GM12864 (cell line): ENCODE results near the gene LCAT.
"Not testable (repeated sequence)": the region's sequence is repeated elsewhere in the genome, so short reads cannot be mapped to it uniquely, and the experiment has no call there.

Experiments
- DNase-seq: peaks from one replicate; pipeline ENCODE4 v3.0.0-alpha.2; 2011; ENCODE audit warnings: low read depth
- H3K4me3 ChIP-seq: 2 replicates; pipeline ENCODE4 v1.5.1; 2011; ENCODE audit warnings: mild to moderate bottlenecking, low read depth, low read length, control low read depth
- CTCF ChIP-seq: IDR thresholded peaks from 2 replicates; pipeline ENCODE4 v1.5.1; 2011; ENCODE audit warnings: low read depth, mild to moderate bottlenecking, moderate library complexity, low read length, control low read depth, inconsistent platforms; ENCODE audit errors: missing control alignments

LCAT gene

DNA sequence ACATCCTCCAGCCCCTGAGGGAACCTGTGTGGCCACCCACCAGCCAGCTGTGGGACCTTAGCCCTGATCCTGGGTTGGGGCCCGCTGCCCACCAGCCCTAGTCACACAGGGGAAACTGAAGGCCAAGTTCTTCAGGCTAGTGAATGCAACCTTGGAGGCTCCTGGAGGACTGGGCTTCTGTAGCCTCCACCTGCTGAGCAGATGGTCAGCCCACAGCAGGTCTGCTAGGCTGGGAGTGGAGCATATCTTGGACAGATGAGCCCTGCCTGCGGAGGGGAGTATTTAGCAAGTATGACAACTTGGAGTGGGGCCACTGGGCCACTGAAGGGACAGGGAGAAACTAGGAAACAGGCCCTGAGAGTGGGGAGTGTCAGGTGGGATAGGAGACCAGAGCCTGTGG, 32.3 kb upstream of the LCAT start:
- DNase-seq: no peak
- no peak overlapping the region for H3K4me3 ChIP-seq
- no peak for TF ChIP-seq CTCF

DNA sequence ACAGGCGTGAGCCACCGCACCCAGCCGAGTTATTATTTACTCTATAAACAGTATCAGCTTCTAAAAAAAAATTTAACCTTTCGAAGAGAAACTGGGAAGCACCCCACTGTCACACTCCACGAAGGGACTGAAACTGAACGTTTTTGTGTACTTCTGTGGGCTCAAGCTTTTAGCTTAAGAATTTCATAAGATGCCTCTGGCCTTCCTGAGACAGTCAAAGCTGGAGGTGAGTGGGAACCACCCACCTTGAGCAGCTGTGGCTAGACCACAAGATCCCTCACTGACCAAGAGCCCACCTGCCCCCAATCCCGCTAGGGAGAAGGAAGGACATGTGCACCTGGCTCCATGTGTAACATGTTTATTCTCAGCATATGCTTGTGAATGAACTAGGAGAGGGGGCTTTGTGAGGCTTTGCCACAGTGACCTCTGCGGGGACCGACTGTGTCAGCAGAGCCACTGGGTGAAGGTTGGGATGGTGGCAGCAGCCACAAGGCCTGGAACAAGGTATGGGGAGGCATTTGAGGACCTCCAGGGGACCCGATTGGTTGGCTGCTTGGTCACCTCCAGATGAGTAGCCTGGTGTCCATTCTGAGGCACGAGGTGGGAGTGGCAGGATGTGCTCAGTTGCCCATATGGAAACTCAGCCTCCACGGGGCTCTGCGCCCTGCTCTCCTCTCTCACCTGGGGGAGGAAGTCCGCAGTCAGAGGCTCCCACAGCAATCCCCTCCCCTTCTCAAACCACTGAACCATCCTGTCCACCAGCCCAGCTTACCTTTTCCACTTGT, 31.6 kb upstream of the LCAT start:
- TF ChIP-seq CTCF: no peak
- H3K4me3 ChIP-seq: no peak overlapping the region; the same call in 1 of the 2 replicates
- DNase-seq: no peak

DNA sequence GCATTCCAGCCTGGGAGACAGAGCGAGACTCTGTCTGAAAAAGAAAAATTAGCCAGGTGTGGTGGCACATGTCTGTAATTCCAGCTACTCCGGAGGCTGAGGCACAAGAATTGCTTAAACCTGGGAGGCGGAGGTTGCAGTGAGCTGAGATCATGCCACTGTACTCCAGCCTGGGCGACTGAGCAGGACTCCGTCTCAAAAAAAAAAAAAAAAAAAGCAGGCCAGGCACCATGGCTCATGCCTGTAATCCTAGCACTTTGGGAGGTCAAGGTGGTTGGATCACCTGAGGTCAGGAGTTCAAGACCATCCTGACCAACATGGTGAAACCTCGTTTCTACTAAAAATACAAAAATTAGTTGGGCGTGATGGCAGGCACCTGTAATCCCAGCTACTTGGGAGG, 28.4 kb upstream of the LCAT start:
- not testable (repeated sequence) for DNase-seq, H3K4me3 ChIP-seq

GRCh38 chr16:67971111-67971510, 27.2 kb upstream of the LCAT start:
- no peak for DNase-seq
- no peak overlapping the region for H3K4me3 ChIP-seq
- no peak for TF ChIP-seq CTCF

DNA sequence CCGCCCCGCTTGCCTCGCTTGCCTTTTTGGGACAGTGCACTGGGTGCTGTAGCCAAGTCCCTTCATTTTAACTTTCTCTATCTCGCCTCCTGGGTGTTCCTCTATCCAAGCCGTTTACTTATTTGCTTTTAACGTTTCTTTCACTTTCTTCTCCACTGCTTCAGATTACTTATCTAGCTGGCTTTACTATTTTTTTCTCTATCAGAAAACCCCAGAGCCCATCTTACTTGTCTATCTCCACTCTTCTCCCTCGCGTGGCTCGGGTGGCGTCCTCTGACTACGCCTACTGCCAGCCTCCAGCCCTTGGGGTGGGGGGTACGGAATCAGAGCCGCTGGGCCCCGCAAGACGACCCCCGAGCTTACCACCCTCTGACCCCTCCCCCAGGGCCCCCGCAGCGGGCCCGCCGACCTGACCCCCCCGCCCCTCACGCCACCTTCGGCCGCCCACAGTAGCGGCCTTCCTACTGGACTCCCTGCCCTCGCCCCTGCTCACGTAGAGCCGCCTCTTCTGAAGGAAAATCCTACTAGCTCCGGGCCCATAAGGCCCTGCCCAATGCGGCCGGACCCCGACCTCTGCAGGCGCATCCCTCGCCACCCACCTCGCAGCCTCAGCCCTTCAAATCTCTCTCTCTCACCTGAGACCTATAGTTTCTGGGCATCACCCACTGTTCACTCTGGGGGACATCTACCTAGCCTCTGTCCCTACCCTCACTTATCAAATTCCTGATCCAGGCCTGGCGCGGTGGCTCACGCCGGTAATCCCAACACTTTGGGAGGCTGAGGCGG, 25.5 kb upstream of the LCAT start:
- H3K4me3 ChIP-seq: peak overlapping the region; percentile 85
- DNase-seq: no peak
- TF ChIP-seq CTCF: no peak

DNA sequence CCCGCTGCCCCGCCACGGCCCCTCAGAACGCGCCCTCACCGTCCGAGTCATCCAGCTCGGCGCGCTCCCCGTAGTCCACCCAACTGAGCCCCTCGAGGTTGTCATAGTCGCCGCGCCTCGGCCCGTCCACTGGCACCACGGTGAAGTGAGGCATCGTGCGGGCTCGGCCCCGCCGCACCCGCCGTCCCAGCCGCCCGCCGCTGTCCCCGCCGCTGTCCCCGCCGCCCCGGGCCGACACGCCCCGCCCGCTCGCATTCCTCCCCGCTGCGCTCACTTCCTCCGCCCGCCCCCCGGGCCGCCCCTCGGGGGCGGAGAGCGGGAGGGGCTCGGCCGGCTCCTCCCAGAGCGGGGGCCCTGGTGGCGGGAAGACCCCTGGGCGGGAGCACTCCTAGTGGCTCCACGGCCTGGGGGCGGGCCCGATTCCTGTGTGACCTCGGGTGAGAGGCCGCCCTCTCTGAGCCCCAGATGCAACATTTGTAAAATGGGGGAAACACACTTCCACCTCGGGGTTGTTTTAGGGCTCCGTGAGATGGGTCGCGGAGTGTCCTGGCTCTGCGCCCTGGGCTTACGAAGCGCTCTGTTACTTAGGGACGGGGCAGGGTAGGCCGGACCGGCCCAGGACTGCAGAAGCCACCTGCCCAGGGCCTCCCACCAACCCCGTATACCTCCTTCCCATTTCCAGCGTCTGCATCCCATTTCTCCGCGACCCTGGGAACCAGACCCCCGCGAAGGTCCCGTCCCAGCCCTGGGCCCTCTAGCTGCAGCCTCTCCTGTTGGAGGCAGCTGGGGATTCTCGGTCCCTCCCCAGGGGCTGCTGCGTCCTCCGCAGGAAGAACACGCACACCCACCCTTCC, 24.7 kb upstream of the LCAT start, which contains the start of gene SLC12A4:
Gene SLC12A4, minus strand, starts transcription at position 238 of the 854 bp plus-strand sequence. Its CDS starts 84 bp downstream, at position 154.
- DNase-seq: peak; percentile 55

More for the DNA sequence above, 24.7 kb upstream of the LCAT start, which contains the start of gene SLC12A4:
- no peak for TF ChIP-seq CTCF
- H3K4me3 ChIP-seq: peak within 1 kb of the TSS; percentile 85
